ENCODE data around the gene MMP20. TPM values are rescaled to one million over a fixed set of nuclear protein-coding genes. Genes with fewer than 3 reads are reported as not detected.

MMP20 gene, protein sequence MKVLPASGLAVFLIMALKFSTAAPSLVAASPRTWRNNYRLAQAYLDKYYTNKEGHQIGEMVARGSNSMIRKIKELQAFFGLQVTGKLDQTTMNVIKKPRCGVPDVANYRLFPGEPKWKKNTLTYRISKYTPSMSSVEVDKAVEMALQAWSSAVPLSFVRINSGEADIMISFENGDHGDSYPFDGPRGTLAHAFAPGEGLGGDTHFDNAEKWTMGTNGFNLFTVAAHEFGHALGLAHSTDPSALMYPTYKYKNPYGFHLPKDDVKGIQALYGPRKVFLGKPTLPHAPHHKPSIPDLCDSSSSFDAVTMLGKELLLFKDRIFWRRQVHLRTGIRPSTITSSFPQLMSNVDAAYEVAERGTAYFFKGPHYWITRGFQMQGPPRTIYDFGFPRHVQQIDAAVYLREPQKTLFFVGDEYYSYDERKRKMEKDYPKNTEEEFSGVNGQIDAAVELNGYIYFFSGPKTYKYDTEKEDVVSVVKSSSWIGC
- total RNA-seq (not detected), polyA plus RNA-seq (not detected)

DNA sequence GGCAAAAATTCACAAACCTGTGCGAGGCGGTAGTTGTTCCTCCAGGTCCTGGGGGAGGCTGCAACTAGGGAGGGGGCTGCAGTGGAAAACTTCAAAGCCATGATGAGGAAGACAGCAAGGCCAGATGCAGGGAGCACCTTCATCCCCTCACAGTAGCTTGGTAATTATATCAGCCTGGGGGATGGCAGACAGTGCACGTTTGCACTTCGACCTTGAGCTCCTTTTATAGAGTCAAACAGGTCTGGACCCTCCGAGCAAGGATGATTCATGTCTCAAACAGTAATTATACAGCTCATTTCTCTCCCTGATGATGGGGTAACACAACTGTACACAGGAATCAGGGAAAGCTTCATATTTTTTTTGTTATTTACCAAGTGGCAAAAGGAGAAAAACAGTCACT lies at the start of gene MMP20:
MMP20 (minus strand) TSS at position 156 of the 400 bp plus-strand sequence; CDS start at position 143, 13 bp downstream.
- no peaks in the 10 kb centered on the region for H3K36me3 Mint-ChIP-seq
- no peaks in the 10 kb centered on the region for H3K9me3 Mint-ChIP-seq
- DNase-seq (no peak), ATAC-seq (ENCODE audit: low read depth in 2 of 2) (no peak)
- H3K27ac Mint-ChIP-seq: no peak within 1 kb of the TSS
- H3K27me3 Mint-ChIP-seq: peaks cover 30% of the 10 kb centered on the region
- Histone ChIP-seq H3K4me3 (ENCODE audit: low read depth, low read length) (no peak within 1 kb of the TSS), H3K36me3 (ENCODE audit: control insufficient read depth, insufficient read depth, low read length) (no peaks in the 10 kb centered on the region), H3K27me3 (ENCODE audit: control insufficient read depth, insufficient read depth, low read length) (peaks cover 3% of the 10 kb centered on the region), H3K9me3 (ENCODE audit: control insufficient read depth in 2 of 2, low read length in 2 of 2) (no peaks in the 10 kb centered on the region), H3K4me1 (ENCODE audit: control insufficient read depth, insufficient read depth, low read length, poor library complexity, severe bottlenecking) (no peaks in the 10 kb centered on the region), H3K27ac (ENCODE audit: insufficient read depth, low read length, poor library complexity, severe bottlenecking) (no peak within 1 kb of the TSS)
- H3K4me3 Mint-ChIP-seq: no peak within 1 kb of the TSS
- H3K4me1 Mint-ChIP-seq: peaks cover 0 to 2% (median 0%) of the 10 kb centered on the region in 4 donors

DNA sequence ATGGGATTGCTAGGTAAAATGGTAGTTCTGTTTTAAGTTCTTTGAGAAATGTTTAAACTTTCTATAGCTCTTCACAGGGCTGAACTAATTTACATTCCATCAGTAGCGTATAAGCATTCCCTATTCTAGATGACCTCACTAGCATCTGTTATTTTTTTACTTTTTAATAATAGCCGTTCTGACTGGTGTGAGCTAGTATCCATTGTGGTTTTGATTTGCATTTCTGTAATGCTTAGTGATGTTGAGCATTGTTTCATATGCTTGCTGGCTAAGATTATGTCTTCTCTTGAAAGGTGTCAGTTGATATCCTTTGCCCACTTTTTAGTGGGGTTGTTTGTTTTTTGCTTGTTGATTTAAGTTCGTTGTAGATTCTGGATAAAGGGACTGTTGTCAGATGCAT lies 44.5 kb upstream of the MMP20 start:
- no peak overlapping the region for H3K27ac ChIP-seq (ENCODE audit: insufficient read depth, low read length, poor library complexity, severe bottlenecking)
- ATAC-seq (ENCODE audit: low read depth in 2 of 2): no peak
- H3K27ac Mint-ChIP-seq: no peak overlapping the region
- peaks cover 0 to 2% (median 0%) of the 10 kb centered on the region in 4 donors for H3K4me1 Mint-ChIP-seq
- peaks cover 8% of the 10 kb centered on the region for H3K27me3 Mint-ChIP-seq
- no peak for DNase-seq
- H3K36me3 ChIP-seq (ENCODE audit: control insufficient read depth, insufficient read depth, low read length): no peaks in the 10 kb centered on the region
- peaks cover 2% of the 10 kb centered on the region for H3K27me3 ChIP-seq (ENCODE audit: control insufficient read depth, insufficient read depth, low read length)
- H3K9me3 ChIP-seq (ENCODE audit: control insufficient read depth in 2 of 2, low read length in 2 of 2): no peaks in the 10 kb centered on the region
- H3K36me3 Mint-ChIP-seq: no peaks in the 10 kb centered on the region
- H3K4me3 ChIP-seq (ENCODE audit: low read depth, low read length): no peak overlapping the region
- H3K4me1 ChIP-seq (ENCODE audit: control insufficient read depth, insufficient read depth, low read length, poor library complexity, severe bottlenecking): no peaks in the 10 kb centered on the region
- H3K4me3 Mint-ChIP-seq: no peak overlapping the region
- peaks cover 0 to 3% (median 0%) of the 10 kb centered on the region in 7 donors for H3K9me3 Mint-ChIP-seq

DNA sequence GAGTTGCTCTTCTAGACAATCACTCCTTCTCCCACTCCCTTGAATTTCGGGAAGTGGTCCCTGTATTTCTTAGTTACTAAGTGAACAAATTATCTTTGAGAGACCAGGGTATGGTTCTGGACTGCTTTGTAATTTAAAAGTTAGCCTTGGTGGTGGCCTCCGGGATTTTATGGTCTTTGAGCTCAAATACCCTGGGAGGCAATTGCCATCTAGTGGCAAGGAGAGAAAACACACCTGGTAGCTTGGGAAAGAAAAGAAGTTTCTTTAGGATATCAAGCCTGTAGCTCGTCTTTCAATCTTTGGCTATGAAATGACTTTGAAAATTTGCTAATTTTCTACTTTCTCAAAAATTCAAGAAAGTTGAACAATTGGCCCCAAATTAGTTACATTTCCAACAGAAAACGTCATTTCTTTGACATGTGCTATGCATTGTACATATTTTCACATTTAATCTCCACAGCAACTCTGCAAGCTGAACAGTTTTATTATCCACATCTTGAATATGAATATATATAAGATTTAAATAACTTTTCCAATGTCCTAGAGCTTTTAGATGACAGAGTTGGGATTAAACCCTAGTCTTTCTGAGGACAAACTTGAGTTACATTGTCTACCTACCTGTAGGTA lies 41.3 kb upstream of the MMP20 start:
- peaks cover 8% of the 10 kb centered on the region for H3K27me3 Mint-ChIP-seq
- peak in 2 of 3 donors; percentile 29 to 40 for DNase-seq
- Histone ChIP-seq H3K4me3 (ENCODE audit: low read depth, low read length) (no peak overlapping the region), H3K27me3 (ENCODE audit: control insufficient read depth, insufficient read depth, low read length) (peaks cover 1% of the 10 kb centered on the region), H3K27ac (ENCODE audit: insufficient read depth, low read length, poor library complexity, severe bottlenecking) (no peak overlapping the region), H3K9me3 (ENCODE audit: control insufficient read depth in 2 of 2, low read length in 2 of 2) (no peaks in the 10 kb centered on the region), H3K36me3 (ENCODE audit: control insufficient read depth, insufficient read depth, low read length) (no peaks in the 10 kb centered on the region), H3K4me1 (ENCODE audit: control insufficient read depth, insufficient read depth, low read length, poor library complexity, severe bottlenecking) (no peaks in the 10 kb centered on the region)
- no peaks in the 10 kb centered on the region for H3K36me3 Mint-ChIP-seq
- H3K4me3 Mint-ChIP-seq: no peak overlapping the region
- H3K4me1 Mint-ChIP-seq: peaks cover 0 to 2% (median 0%) of the 10 kb centered on the region in 4 donors
- H3K9me3 Mint-ChIP-seq: no peaks in the 10 kb centered on the region
- ATAC-seq (ENCODE audit: low read depth in 2 of 2): no peak
- no peak overlapping the region for H3K27ac Mint-ChIP-seq

- Histone ChIP-seq H3K4me3 (ENCODE audit: low read depth, low read length) (no peak overlapping the region), H3K4me1 (ENCODE audit: control insufficient read depth, insufficient read depth, low read length, poor library complexity, severe bottlenecking) (no peaks in the 10 kb centered on the region), H3K27ac (ENCODE audit: insufficient read depth, low read length, poor library complexity, severe bottlenecking) (no peak overlapping the region), H3K36me3 (ENCODE audit: control insufficient read depth, insufficient read depth, low read length) (no peaks in the 10 kb centered on the region), H3K9me3 (ENCODE audit: control insufficient read depth in 2 of 2, low read length in 2 of 2) (no peaks in the 10 kb centered on the region), H3K27me3 (ENCODE audit: control insufficient read depth, insufficient read depth, low read length) (peaks cover 4% of the 10 kb centered on the region)
- no peak overlapping the region for H3K4me3 Mint-ChIP-seq
- peaks cover 8% of the 10 kb centered on the region for H3K27me3 Mint-ChIP-seq
- no peaks in the 10 kb centered on the region for H3K9me3 Mint-ChIP-seq
- peaks cover 0 to 2% (median 0%) of the 10 kb centered on the region in 4 donors for H3K4me1 Mint-ChIP-seq
- peak in 1 of 3 donors; percentile 14 for DNase-seq
- H3K36me3 Mint-ChIP-seq: no peaks in the 10 kb centered on the region
- H3K27ac Mint-ChIP-seq: no peak overlapping the region
- no peak for ATAC-seq (ENCODE audit: low read depth in 2 of 2)
Measured at GRCh38 chr11:102664001-102664752, 39.0 kb upstream of the MMP20 start.

GRCh38 chr11:102662607-102663006 lies 37.5 kb upstream of the MMP20 start:
- no peak overlapping the region for H3K27ac ChIP-seq (ENCODE audit: insufficient read depth, low read length, poor library complexity, severe bottlenecking)
- no peaks in the 10 kb centered on the region for H3K36me3 Mint-ChIP-seq
- H3K4me1 ChIP-seq (ENCODE audit: control insufficient read depth, insufficient read depth, low read length, poor library complexity, severe bottlenecking): no peaks in the 10 kb centered on the region
- no peaks in the 10 kb centered on the region for H3K9me3 Mint-ChIP-seq
- peaks cover 4% of the 10 kb centered on the region for H3K27me3 ChIP-seq (ENCODE audit: control insufficient read depth, insufficient read depth, low read length)
- no peak overlapping the region for H3K4me3 ChIP-seq (ENCODE audit: low read depth, low read length)
- ATAC-seq (ENCODE audit: low read depth in 2 of 2): no peak
- H3K4me3 Mint-ChIP-seq: no peak overlapping the region
- H3K27me3 Mint-ChIP-seq: peaks cover 8% of the 10 kb centered on the region
- no peak overlapping the region for H3K27ac Mint-ChIP-seq
- no peak for DNase-seq
- H3K36me3 ChIP-seq (ENCODE audit: control insufficient read depth, insufficient read depth, low read length): no peaks in the 10 kb centered on the region
- no peaks in the 10 kb centered on the region for H3K9me3 ChIP-seq (ENCODE audit: control insufficient read depth in 2 of 2, low read length in 2 of 2)
- peaks cover 0 to 2% (median 0%) of the 10 kb centered on the region in 4 donors for H3K4me1 Mint-ChIP-seq

GRCh38 chr11:102661040-102661439 lies 35.9 kb upstream of the MMP20 start:
- H3K27ac ChIP-seq (ENCODE audit: insufficient read depth, low read length, poor library complexity, severe bottlenecking): no peak overlapping the region
- H3K9me3 Mint-ChIP-seq: peaks cover 0 to 1% (median 0%) of the 10 kb centered on the region in 7 donors
- ATAC-seq (ENCODE audit: low read depth in 2 of 2) (no peak), DNase-seq (no peak)
- no peak overlapping the region for H3K4me3 ChIP-seq (ENCODE audit: low read depth, low read length)
- no peaks in the 10 kb centered on the region for H3K9me3 ChIP-seq (ENCODE audit: control insufficient read depth in 2 of 2, low read length in 2 of 2)
- peaks cover 13% of the 10 kb centered on the region for H3K27me3 Mint-ChIP-seq
- no peaks in the 10 kb centered on the region for H3K36me3 Mint-ChIP-seq
- H3K27me3 ChIP-seq (ENCODE audit: control insufficient read depth, insufficient read depth, low read length): peaks cover 7% of the 10 kb centered on the region
- H3K27ac Mint-ChIP-seq: no peak overlapping the region
- no peaks in the 10 kb centered on the region for H3K4me1 ChIP-seq (ENCODE audit: control insufficient read depth, insufficient read depth, low read length, poor library complexity, severe bottlenecking)
- H3K36me3 ChIP-seq (ENCODE audit: control insufficient read depth, insufficient read depth, low read length): no peaks in the 10 kb centered on the region
- H3K4me3 Mint-ChIP-seq: no peak overlapping the region
- H3K4me1 Mint-ChIP-seq: peaks cover 0 to 1% (median 0%) of the 10 kb centered on the region in 4 donors

DNA sequence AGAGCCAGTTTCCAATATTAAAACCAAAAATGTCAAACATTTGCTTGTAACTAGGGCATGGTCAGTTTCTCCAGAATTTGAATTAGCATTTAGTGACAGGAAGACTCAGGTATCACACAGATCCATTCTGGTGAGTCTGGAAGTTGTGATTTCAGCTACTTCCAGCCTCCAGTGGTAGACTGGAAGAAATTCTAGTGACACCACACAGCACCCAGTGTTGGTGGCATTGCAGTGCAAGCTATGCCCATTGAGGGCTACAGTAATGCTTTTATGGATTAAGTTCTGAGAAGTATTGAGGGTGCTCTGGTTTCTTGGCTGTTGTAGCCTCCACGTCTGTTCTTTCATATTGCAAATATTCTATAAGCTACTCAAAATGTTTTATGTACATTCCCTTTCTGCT lies 31.4 kb upstream of the MMP20 start:
- DNase-seq: no peak
- no peaks in the 10 kb centered on the region for H3K4me1 Mint-ChIP-seq
- Histone ChIP-seq H3K4me3 (ENCODE audit: low read depth, low read length) (no peak overlapping the region), H3K27ac (ENCODE audit: insufficient read depth, low read length, poor library complexity, severe bottlenecking) (no peak overlapping the region), H3K36me3 (ENCODE audit: control insufficient read depth, insufficient read depth, low read length) (no peaks in the 10 kb centered on the region), H3K9me3 (ENCODE audit: control insufficient read depth in 2 of 2, low read length in 2 of 2) (peaks cover 0 to 3% of the 10 kb centered on the region in 2 experiments), H3K4me1 (ENCODE audit: control insufficient read depth, insufficient read depth, low read length, poor library complexity, severe bottlenecking) (no peaks in the 10 kb centered on the region), H3K27me3 (ENCODE audit: control insufficient read depth, insufficient read depth, low read length) (peaks cover 8% of the 10 kb centered on the region)
- H3K9me3 Mint-ChIP-seq: peaks cover 0 to 7% (median 2%) of the 10 kb centered on the region in 7 donors
- peaks cover 10% of the 10 kb centered on the region for H3K27me3 Mint-ChIP-seq
- no peak for ATAC-seq (ENCODE audit: low read depth in 2 of 2)
- H3K36me3 Mint-ChIP-seq: no peaks in the 10 kb centered on the region
- H3K27ac Mint-ChIP-seq: no peak overlapping the region
- H3K4me3 Mint-ChIP-seq: no peak overlapping the region

All from CD4-positive, CD25-positive, alpha-beta regulatory T cell (primary cell).